Breast epithelium (tissue), 4 donors: ENCODE measurements around the gene SGO2. TPM values are rescaled to one million over a fixed set of nuclear protein-coding genes. Genes with fewer than 3 reads are reported as not detected.
A peak's percentile ranks its signal among the peaks of the same experiment; 100 is the strongest.

Experiments used
- DNase-seq, 2 donors: peaks; one replicate each; pipeline ENCODE4 v3.0.0-alpha.2; 2019; ENCODE audit warnings: low spot score in 2 of 2
- H3K27ac ChIP-seq, 2 donors: fragments of 200-600 bp; sonication (generic) in 1 of 2; one replicate each; pipeline ENCODE4 v1.5.1; 2016 to 2019; ENCODE audit warnings: mild to moderate bottlenecking in 1 of 2
- H3K27me3 ChIP-seq, 2 donors: fragments of 200-600 bp; sonication (generic) in 1 of 2; one replicate each; pipeline versions ENCODE4 v1.5.1 to v1.6.0; 2017 to 2019; ENCODE audit warnings: control low read depth in 1 of 2, mild to moderate bottlenecking in 1 of 2
- H3K36me3 ChIP-seq: fragments of 200-600 bp; one replicate; pipeline ENCODE4 v1.5.1; 2019
- H3K4me1 ChIP-seq, 2 donors: fragments of 200-600 bp; sonication (generic); one replicate each; pipeline ENCODE4 v1.5.1; 2016 to 2019; ENCODE audit warnings: control low read depth in 1 of 2
- H3K4me3 ChIP-seq, 3 donors: fragments of 200-600 bp; sonication (generic); 1 replicate in 2 of 3; 2 replicates in 1 of 3; pipeline ENCODE4 v1.5.1; 2016 to 2019; ENCODE audit warnings: mild to moderate bottlenecking in 3 of 3, moderate library complexity in 2 of 3
- H3K9me3 ChIP-seq, 2 donors: fragments of 200-600 bp; sonication (generic) in 1 of 2; one replicate each; pipeline ENCODE4 v1.5.1; 2016 to 2019; ENCODE audit warnings: control low read depth in 1 of 2
- CTCF ChIP-seq, 3 donors: fragments of 450-650 bp; IDR thresholded peaks; one replicate each; pipeline ENCODE4 v1.5.1; 2016 to 2017; ENCODE audit warnings: antibody characterized with exemption in 3 of 3, mild to moderate bottlenecking in 3 of 3, moderate library complexity in 3 of 3
- POLR2A ChIP-seq: fragments of 450-650 bp; IDR thresholded peaks from one replicate; pipeline ENCODE4 v1.6.1; 2016; ENCODE audit warnings: antibody characterized with exemption, mild to moderate bottlenecking, moderate library complexity
- POLR2AphosphoS5 ChIP-seq, 3 donors: sonication (generic); formaldehyde crosslinking; IDR thresholded peaks; one replicate each; pipeline ENCODE4 v1.6.1; 2017; ENCODE audit warnings: antibody characterized with exemption in 3 of 3
- intact Hi-C: fragments of 100-400 bp; cut with DNase I; formaldehyde crosslinking; loops from one replicate; pipeline ENCODE4 v1.15.1; 2023; ENCODE audit warnings: low total_unique reads
- total RNA-seq, 3 donors: library from RNA; depleted of rRNA; stranded (reverse); fragments of >200 nt; gene quantifications; one replicate each; pipeline ENCODE4 v1.1.0, GENCODE V29; 2016

Gene SGO2
- 1 to 10 TPM; 3.6 to 9.1 (median 4.6) TPM for total RNA-seq

GRCh38 chr2:200525882-200526651 lies at the start of gene SGO2:
Gene SGO2, plus strand, starts transcription at chr2:200526207. Its CDS starts 6,769 bp downstream, at chr2:200532976.
- Histone ChIP-seq H3K27ac (peak within 1 kb of the TSS; percentile 25 to 41), H3K4me3 (peak within 1 kb of the TSS; percentile 68 to 77 (median 74)), H3K9me3 (no peaks in the 10 kb centered on the region), H3K36me3 (no peaks in the 10 kb centered on the region), H3K27me3 (no peaks in the 10 kb centered on the region), H3K4me1 (peaks cover 0 to 6% of the 10 kb centered on the region in 2 donors)
- intact Hi-C loops = no loop called here
- TF ChIP-seq POLR2AphosphoS5 (IDR thresholded peaks at IDR 0.05) (peak; percentile 44 to 86 (median 63)), POLR2A (peak; percentile 54), CTCF (IDR thresholded peaks at IDR 0.05) (no peak)
- DNase-seq = peak; percentile 88 to 94

- Histone ChIP-seq H3K9me3 (no peaks in the 10 kb centered on the region), H3K27me3 (no peaks in the 10 kb centered on the region), H3K27ac (no peak overlapping the region), H3K4me3 (no peak overlapping the region), H3K36me3 (no peaks in the 10 kb centered on the region), H3K4me1 (no peaks in the 10 kb centered on the region)
- intact Hi-C loops = loop anchor here (10.0 kb wide), 1 partner anchor 502 kb away; no protein-coding TSS in a partner anchor
- DNase-seq = no peak
- TF ChIP-seq POLR2A = no peak
- no peak for TF ChIP-seq POLR2AphosphoS5 (IDR thresholded peaks at IDR 0.05)
- no peak for TF ChIP-seq CTCF (IDR thresholded peaks at IDR 0.05)
Observed at GRCh38 chr2:200476836-200477235, 49.2 kb upstream of the SGO2 start.

- TF ChIP-seq CTCF (IDR thresholded peaks at IDR 0.05) (no peak), POLR2AphosphoS5 (IDR thresholded peaks at IDR 0.05) (no peak), POLR2A (no peak)
- H3K4me3 ChIP-seq = no peak overlapping the region
- no peaks in the 10 kb centered on the region for H3K36me3 ChIP-seq
- no peak overlapping the region for H3K27ac ChIP-seq
- no peaks in the 10 kb centered on the region for H3K9me3 ChIP-seq
- DNase-seq = no peak
- no peaks in the 10 kb centered on the region for H3K4me1 ChIP-seq
- H3K27me3 ChIP-seq = no peaks in the 10 kb centered on the region
- intact Hi-C loops = loop anchor here (10.0 kb wide), 1 partner anchor 503 kb away; no protein-coding TSS in a partner anchor
Observed at GRCh38 chr2:200477667-200478131, 48.3 kb upstream of the SGO2 start.

GRCh38 chr2:200479692-200480265 lies 46.2 kb upstream of the SGO2 start:
- H3K27me3 ChIP-seq = no peaks in the 10 kb centered on the region
- H3K27ac ChIP-seq = no peak overlapping the region
- no peaks in the 10 kb centered on the region for H3K36me3 ChIP-seq
- intact Hi-C loops = loop anchor here (10.0 kb wide), 1 partner anchor 505 kb away; no protein-coding TSS in a partner anchor
- no peak overlapping the region for H3K4me3 ChIP-seq
- H3K9me3 ChIP-seq = no peaks in the 10 kb centered on the region
- H3K4me1 ChIP-seq = no peaks in the 10 kb centered on the region
- no peak for DNase-seq
- TF ChIP-seq POLR2A = no peak

- Histone ChIP-seq H3K4me3 (no peak overlapping the region), H3K9me3 (no peaks in the 10 kb centered on the region), H3K4me1 (no peaks in the 10 kb centered on the region), H3K27me3 (no peaks in the 10 kb centered on the region), H3K36me3 (no peaks in the 10 kb centered on the region), H3K27ac (no peak overlapping the region)
- no peak for DNase-seq
- intact Hi-C loops = no loop called here
- TF ChIP-seq POLR2AphosphoS5 (IDR thresholded peaks at IDR 0.05) = no peak
- TF ChIP-seq POLR2A = no peak
- TF ChIP-seq CTCF (IDR thresholded peaks at IDR 0.05) = no peak
Observed at GRCh38 chr2:200482194-200482593, 43.8 kb upstream of the SGO2 start.
